ENCODE data around the gene GLOD4. TPM values are rescaled to one million over a fixed set of nuclear protein-coding genes. Genes with fewer than 3 reads are reported as not detected.

GLOD4 gene
- total RNA-seq, 1 donor from 2014 or later, result 36.5 TPM

DNA sequence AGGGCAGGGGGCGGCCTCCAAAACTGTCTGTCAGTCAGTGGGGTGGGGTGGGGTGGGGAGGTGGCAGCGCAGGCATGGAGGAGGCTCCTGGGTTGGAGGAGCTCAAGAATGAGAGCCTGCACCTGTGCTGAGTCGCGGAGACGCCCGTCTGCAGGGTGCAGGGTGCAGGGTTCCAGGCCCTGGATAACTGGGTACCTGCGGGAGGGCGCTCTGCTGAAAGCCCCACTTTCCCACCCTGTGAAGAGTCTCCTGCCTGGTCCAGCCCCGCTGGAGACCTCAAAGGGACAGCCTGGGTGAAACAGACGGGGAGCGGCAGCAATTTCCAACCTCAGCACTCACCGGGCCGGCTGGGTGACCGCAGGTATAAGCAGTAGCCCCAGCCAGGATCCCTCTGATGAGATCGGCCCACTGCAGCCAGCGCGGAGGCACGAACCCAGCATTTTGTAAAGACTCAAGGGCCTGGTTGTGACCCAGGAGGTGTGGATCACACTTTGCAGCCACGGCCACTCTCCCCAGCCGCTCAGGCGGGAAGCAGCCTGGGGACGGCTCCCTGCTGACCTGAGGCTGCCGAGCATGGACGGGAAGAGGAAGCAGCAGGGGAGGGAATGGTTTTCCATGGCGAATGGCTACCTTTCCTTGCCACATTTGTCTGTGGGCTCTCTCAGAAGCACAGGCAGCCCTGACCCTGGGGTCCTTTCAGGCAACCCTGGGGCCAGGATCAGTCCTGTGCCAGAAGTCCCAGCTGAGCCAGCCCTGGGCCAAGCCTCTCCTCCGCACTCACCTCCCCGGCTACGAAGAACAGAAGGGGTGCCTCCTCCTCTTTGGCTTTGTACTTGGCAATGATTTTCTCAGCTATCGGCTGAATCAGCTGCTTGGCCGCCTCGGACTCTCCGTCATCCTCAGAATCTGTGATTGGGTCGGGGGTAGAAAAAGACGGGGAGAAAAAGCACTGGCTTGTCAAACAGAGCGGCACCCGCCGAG lies 21.1 kb upstream of the GLOD4 start:
- Histone ChIP-seq H3K27me3 (ENCODE audit: control insufficient read depth in 3 of 3, insufficient read depth in 3 of 3, low read length in 3 of 3) (no peaks in the 10 kb centered on the region), H3K4me3 (ENCODE audit: low read length in 3 of 3) (no peak overlapping the region), H3K9ac (ENCODE audit: low read depth in 1 of 3, low read length in 3 of 3) (peak overlapping the region in 1 of 3 donors; percentile 45), H3K27ac (ENCODE audit: low read depth, low read length) (no peak overlapping the region), H3K36me3 (ENCODE audit: control insufficient read depth in 3 of 3, insufficient read depth in 3 of 3, low read length in 3 of 3) (peaks cover 0 to 6% (median 5%) of the 10 kb centered on the region in 3 donors), H3K9me3 (ENCODE audit: control insufficient read depth in 3 of 3, low read length in 3 of 3) (no peaks in the 10 kb centered on the region), H3K4me1 (ENCODE audit: control insufficient read depth in 3 of 3, insufficient read depth in 3 of 3, low read length in 3 of 3) (peaks cover 23 to 44% (median 25%) of the 10 kb centered on the region in 3 donors)

- Histone ChIP-seq H3K9me3 (ENCODE audit: control insufficient read depth in 3 of 3, low read length in 3 of 3) (no peaks in the 10 kb centered on the region), H3K4me1 (ENCODE audit: control insufficient read depth in 3 of 3, insufficient read depth in 3 of 3, low read length in 3 of 3) (peaks cover 23 to 45% (median 25%) of the 10 kb centered on the region in 3 donors), H3K36me3 (ENCODE audit: control insufficient read depth in 3 of 3, insufficient read depth in 3 of 3, low read length in 3 of 3) (peaks cover 0 to 6% (median 6%) of the 10 kb centered on the region in 3 donors), H3K9ac (ENCODE audit: low read depth in 1 of 3, low read length in 3 of 3) (peak overlapping the region in 1 of 3 donors; percentile 34), H3K27ac (ENCODE audit: low read depth, low read length) (no peak overlapping the region), H3K27me3 (ENCODE audit: control insufficient read depth in 3 of 3, insufficient read depth in 3 of 3, low read length in 3 of 3) (no peaks in the 10 kb centered on the region), H3K4me3 (ENCODE audit: low read length in 3 of 3) (no peak overlapping the region)
Measured at GRCh38 chr17:802481-802880, 20.4 kb upstream of the GLOD4 start.

DNA sequence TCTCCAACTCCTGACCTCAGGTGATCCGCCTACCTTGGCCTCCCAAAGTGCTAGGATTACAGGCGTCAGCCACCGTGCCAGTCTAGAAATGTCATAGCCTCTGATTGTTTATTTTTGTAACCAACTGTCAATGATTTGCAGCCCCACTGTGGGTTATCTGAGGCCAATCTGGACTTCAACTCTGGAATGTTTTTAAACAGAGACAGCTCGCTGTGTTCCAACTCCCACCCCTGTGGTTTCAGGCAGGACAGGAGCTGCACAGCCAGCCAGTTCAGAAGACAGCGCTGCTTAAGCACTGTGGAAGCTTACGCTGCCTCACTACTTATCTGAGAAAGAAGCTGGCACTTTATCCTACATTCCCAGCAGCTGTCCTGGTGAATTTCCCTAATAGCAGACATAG lies 19.6 kb upstream of the GLOD4 start:
- peaks cover 0 to 12% (median 6%) of the 10 kb centered on the region in 3 donors for H3K36me3 ChIP-seq (ENCODE audit: control insufficient read depth in 3 of 3, insufficient read depth in 3 of 3, low read length in 3 of 3)
- H3K4me3 ChIP-seq (ENCODE audit: low read length in 3 of 3), result no peak overlapping the region
- peak overlapping the region in 1 of 3 donors; percentile 34 for H3K9ac ChIP-seq (ENCODE audit: low read depth in 1 of 3, low read length in 3 of 3)
- H3K27ac ChIP-seq (ENCODE audit: low read depth, low read length), result no peak overlapping the region
- H3K9me3 ChIP-seq (ENCODE audit: control insufficient read depth in 3 of 3, low read length in 3 of 3), result no peaks in the 10 kb centered on the region
- H3K27me3 ChIP-seq (ENCODE audit: control insufficient read depth in 3 of 3, insufficient read depth in 3 of 3, low read length in 3 of 3), result no peaks in the 10 kb centered on the region
- H3K4me1 ChIP-seq (ENCODE audit: control insufficient read depth in 3 of 3, insufficient read depth in 3 of 3, low read length in 3 of 3), result peaks cover 25 to 45% (median 25%) of the 10 kb centered on the region in 3 donors

GRCh38 chr17:800446-801242 lies 18.6 kb upstream of the GLOD4 start:
- H3K36me3 ChIP-seq (ENCODE audit: control insufficient read depth in 3 of 3, insufficient read depth in 3 of 3, low read length in 3 of 3), result peaks cover 0 to 13% (median 6%) of the 10 kb centered on the region in 3 donors
- H3K4me3 ChIP-seq (ENCODE audit: low read length in 3 of 3), result no peak overlapping the region
- no peak overlapping the region for H3K27ac ChIP-seq (ENCODE audit: low read depth, low read length)

DNA sequence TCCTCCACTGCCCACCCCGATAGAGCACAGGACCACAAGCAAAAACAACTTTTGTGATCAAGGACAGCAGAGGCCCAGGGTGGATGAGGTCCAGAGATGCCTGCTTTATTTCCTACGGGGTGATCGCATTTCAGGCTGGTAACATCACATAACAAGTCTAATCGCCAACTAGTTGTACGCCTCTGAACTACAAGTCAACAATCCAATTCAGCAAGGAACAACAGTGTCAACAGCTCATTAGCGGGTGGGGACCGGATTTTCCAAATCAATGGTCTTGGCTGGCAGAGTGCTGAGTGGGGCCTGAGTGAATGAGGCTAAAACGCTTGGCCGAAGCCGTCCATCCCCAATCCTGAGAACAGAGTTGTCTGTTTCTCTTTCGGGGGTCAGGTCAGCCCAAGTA lies 17.2 kb upstream of the GLOD4 start:
- no peaks in the 10 kb centered on the region for H3K27me3 ChIP-seq (ENCODE audit: control insufficient read depth in 3 of 3, insufficient read depth in 3 of 3, low read length in 3 of 3)
- no peaks in the 10 kb centered on the region for H3K9me3 ChIP-seq (ENCODE audit: control insufficient read depth in 3 of 3, low read length in 3 of 3)
- peaks cover 0 to 13% (median 6%) of the 10 kb centered on the region in 3 donors for H3K36me3 ChIP-seq (ENCODE audit: control insufficient read depth in 3 of 3, insufficient read depth in 3 of 3, low read length in 3 of 3)
- H3K4me1 ChIP-seq (ENCODE audit: control insufficient read depth in 3 of 3, insufficient read depth in 3 of 3, low read length in 3 of 3), result peaks cover 38 to 58% (median 42%) of the 10 kb centered on the region in 3 donors
- no peak overlapping the region for H3K4me3 ChIP-seq (ENCODE audit: low read length in 3 of 3)
- peak overlapping the region in 2 of 3 donors; percentile 54 to 74 for H3K9ac ChIP-seq (ENCODE audit: low read depth in 1 of 3, low read length in 3 of 3)
- H3K27ac ChIP-seq (ENCODE audit: low read depth, low read length), result no peak overlapping the region

More at GRCh38 chr17:800446-801242, 18.6 kb upstream of the GLOD4 start:
- peaks cover 26 to 47% (median 28%) of the 10 kb centered on the region in 3 donors for H3K4me1 ChIP-seq (ENCODE audit: control insufficient read depth in 3 of 3, insufficient read depth in 3 of 3, low read length in 3 of 3)
- no peaks in the 10 kb centered on the region for H3K9me3 ChIP-seq (ENCODE audit: control insufficient read depth in 3 of 3, low read length in 3 of 3)
- H3K9ac ChIP-seq (ENCODE audit: low read depth in 1 of 3, low read length in 3 of 3), result no peak overlapping the region
- H3K27me3 ChIP-seq (ENCODE audit: control insufficient read depth in 3 of 3, insufficient read depth in 3 of 3, low read length in 3 of 3), result no peaks in the 10 kb centered on the region

DNA sequence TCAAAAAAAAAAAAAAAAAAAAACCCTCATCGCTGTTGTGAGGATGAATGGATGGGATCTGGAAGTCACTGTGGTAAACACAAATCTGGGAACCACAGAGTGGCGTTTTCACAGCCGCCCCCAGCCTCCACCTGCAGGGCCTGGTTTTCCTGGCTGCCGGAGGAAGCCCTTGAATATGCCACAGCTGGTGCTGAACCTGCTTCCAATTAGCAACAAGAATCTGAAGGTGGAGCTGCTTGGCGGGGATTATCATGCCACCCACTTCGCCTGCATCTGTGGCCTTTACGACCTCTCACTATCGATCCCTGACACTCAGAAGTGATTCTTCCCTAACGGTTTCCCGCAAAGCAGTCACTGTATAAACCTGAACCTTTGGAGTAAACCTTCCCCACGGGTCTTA lies 16.2 kb upstream of the GLOD4 start:
- Histone ChIP-seq H3K4me1 (ENCODE audit: control insufficient read depth in 3 of 3, insufficient read depth in 3 of 3, low read length in 3 of 3) (peaks cover 38 to 50% (median 39%) of the 10 kb centered on the region in 3 donors), H3K36me3 (ENCODE audit: control insufficient read depth in 3 of 3, insufficient read depth in 3 of 3, low read length in 3 of 3) (peaks cover 0 to 10% (median 4%) of the 10 kb centered on the region in 3 donors), H3K27ac (ENCODE audit: low read depth, low read length) (no peak overlapping the region)

DNA sequence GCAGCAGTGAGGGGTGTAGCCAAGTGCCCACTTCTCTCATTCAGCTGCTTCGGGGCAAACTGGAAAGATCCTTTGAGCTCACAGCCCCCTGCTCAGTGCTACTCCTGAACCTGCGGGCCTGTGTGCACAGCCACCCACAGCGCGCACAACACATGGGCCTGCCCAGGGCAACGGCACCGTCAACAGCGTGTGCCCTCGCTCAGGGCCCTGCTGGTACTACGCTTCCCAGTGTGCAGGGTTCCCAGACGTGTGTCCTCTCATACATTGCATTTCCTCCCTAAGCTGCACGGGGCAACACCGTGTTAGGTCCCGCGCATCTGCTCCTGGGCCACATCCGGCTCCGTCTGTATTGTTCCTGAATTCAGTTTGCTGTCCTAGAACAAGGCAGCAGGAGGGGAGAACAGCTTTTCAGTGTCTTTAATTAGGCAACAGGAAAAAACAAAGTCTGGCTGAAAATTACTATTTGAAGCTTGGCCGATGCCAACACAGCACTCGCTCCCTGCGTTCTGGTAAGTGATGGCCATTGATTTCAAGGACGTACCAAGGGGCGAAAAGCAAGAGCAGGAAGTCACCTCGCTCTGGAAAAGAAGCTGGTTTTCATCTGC lies 15.3 kb upstream of the GLOD4 start:
- Histone ChIP-seq H3K27ac (ENCODE audit: low read depth, low read length) (no peak overlapping the region), H3K36me3 (ENCODE audit: control insufficient read depth in 3 of 3, insufficient read depth in 3 of 3, low read length in 3 of 3) (peaks cover 4 to 13% (median 5%) of the 10 kb centered on the region in 3 donors), H3K4me1 (ENCODE audit: control insufficient read depth in 3 of 3, insufficient read depth in 3 of 3, low read length in 3 of 3) (peaks cover 32 to 43% (median 34%) of the 10 kb centered on the region in 3 donors), H3K4me3 (ENCODE audit: low read length in 3 of 3) (no peak overlapping the region), H3K9ac (ENCODE audit: low read depth in 1 of 3, low read length in 3 of 3) (no peak overlapping the region), H3K27me3 (ENCODE audit: control insufficient read depth in 3 of 3, insufficient read depth in 3 of 3, low read length in 3 of 3) (no peaks in the 10 kb centered on the region), H3K9me3 (ENCODE audit: control insufficient read depth in 3 of 3, low read length in 3 of 3) (no peaks in the 10 kb centered on the region)

More for the DNA sequence above, 16.2 kb upstream of the GLOD4 start:
- Histone ChIP-seq H3K4me3 (ENCODE audit: low read length in 3 of 3) (no peak overlapping the region), H3K27me3 (ENCODE audit: control insufficient read depth in 3 of 3, insufficient read depth in 3 of 3, low read length in 3 of 3) (no peaks in the 10 kb centered on the region), H3K9me3 (ENCODE audit: control insufficient read depth in 3 of 3, low read length in 3 of 3) (no peaks in the 10 kb centered on the region), H3K9ac (ENCODE audit: low read depth in 1 of 3, low read length in 3 of 3) (no peak overlapping the region)

DNA sequence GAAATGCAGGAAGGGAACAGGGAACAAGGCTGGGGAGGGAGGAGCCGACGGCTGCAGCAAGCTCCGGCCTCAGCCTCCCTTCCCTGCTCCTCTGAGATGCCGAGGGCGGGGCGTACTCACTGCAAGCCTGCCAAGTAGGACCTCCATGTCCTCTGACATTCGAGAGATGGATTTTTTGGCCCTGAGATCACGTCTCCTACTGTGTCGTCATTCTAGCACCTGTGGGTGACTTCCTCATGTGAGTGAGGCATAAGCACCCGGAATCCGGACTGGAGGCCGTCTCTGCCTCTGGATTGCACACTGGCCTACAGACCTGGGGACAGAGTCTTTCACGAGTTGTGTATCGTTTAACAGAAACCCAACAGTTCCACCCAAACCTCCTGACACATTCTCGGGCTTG lies 14.5 kb upstream of the GLOD4 start:
- H3K4me3 ChIP-seq (ENCODE audit: low read length in 3 of 3), result no peak overlapping the region
- H3K9ac ChIP-seq (ENCODE audit: low read depth in 1 of 3, low read length in 3 of 3), result no peak overlapping the region
- H3K36me3 ChIP-seq (ENCODE audit: control insufficient read depth in 3 of 3, insufficient read depth in 3 of 3, low read length in 3 of 3), result peaks cover 12 to 21% (median 12%) of the 10 kb centered on the region in 3 donors
- H3K4me1 ChIP-seq (ENCODE audit: control insufficient read depth in 3 of 3, insufficient read depth in 3 of 3, low read length in 3 of 3), result peaks cover 25 to 37% (median 27%) of the 10 kb centered on the region in 3 donors
- no peak overlapping the region for H3K27ac ChIP-seq (ENCODE audit: low read depth, low read length)
- H3K9me3 ChIP-seq (ENCODE audit: control insufficient read depth in 3 of 3, low read length in 3 of 3), result no peaks in the 10 kb centered on the region
- H3K27me3 ChIP-seq (ENCODE audit: control insufficient read depth in 3 of 3, insufficient read depth in 3 of 3, low read length in 3 of 3), result no peaks in the 10 kb centered on the region

DNA sequence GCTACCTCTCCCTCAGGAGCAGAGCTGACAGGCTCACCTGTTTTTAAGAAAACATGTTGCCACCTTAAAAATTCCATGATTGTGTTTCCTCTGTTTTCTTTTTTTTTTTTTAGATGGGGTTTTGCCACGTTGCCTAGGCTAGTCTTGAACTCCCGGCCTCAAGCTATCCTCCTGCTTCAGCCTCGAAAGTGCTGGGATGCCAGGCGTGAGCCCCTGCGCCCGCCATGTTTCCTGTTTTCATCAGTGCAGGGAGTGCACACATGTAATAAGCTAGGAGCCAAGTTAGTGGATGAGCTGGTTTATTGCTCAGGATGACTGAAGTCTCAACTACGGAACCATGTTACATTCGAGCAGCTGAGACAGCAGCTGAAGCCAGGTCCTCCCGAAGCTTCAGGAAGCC lies 13.6 kb upstream of the GLOD4 start:
- no peak overlapping the region for H3K27ac ChIP-seq (ENCODE audit: low read depth, low read length)
- H3K36me3 ChIP-seq (ENCODE audit: control insufficient read depth in 3 of 3, insufficient read depth in 3 of 3, low read length in 3 of 3), result peaks cover 20 to 22% (median 20%) of the 10 kb centered on the region in 3 donors
- H3K9me3 ChIP-seq (ENCODE audit: control insufficient read depth in 3 of 3, low read length in 3 of 3), result no peaks in the 10 kb centered on the region
- H3K4me1 ChIP-seq (ENCODE audit: control insufficient read depth in 3 of 3, insufficient read depth in 3 of 3, low read length in 3 of 3), result peaks cover 24 to 31% (median 26%) of the 10 kb centered on the region in 3 donors
- H3K27me3 ChIP-seq (ENCODE audit: control insufficient read depth in 3 of 3, insufficient read depth in 3 of 3, low read length in 3 of 3), result no peaks in the 10 kb centered on the region
- H3K9ac ChIP-seq (ENCODE audit: low read depth in 1 of 3, low read length in 3 of 3), result peak overlapping the region in 2 of 3 donors; percentile 74 to 80
- no peak overlapping the region for H3K4me3 ChIP-seq (ENCODE audit: low read length in 3 of 3)

Data from skeletal muscle tissue (tissue), 4 donors.